ENCODE measurements around the gene SKA2. TPM values are rescaled to one million over a fixed set of nuclear protein-coding genes. Genes with fewer than 3 reads are reported as not detected.

SKA2 gene
- total and polyA plus RNA-seq, 2 of the 8 experiments (the other 6 are each of a cell fraction or from before 2014, with no cell fraction given): 15.6 to 95.8 TPM

- TF ChIP-seq HDAC6 (IDR thresholded peaks at IDR 0.05; ENCODE audit: low read depth, low read length) (no peak), CTCF (IDR thresholded peaks at IDR 0.05; ENCODE audit: control extremely low read depth in 1 of 3, insufficient read depth in 1 of 3, low read depth in 1 of 3, low read length in 3 of 3) (no peak), HDAC2 (IDR thresholded peaks at IDR 0.05; ENCODE audit: borderline replicate concordance in 1 of 2, low read depth in 2 of 2, low read length in 2 of 2) (no peak), SRF (IDR thresholded peaks at IDR 0.05; ENCODE audit: low read depth, low read length) (no peak), ASH2L (IDR thresholded peaks at IDR 0.05; ENCODE audit: low read length) (no peak), KDM4A (IDR thresholded peaks at IDR 0.05; ENCODE audit: low read depth, low read length, severe bottlenecking) (no peak), SIRT6 (IDR thresholded peaks at IDR 0.05; ENCODE audit: low read length) (no peak)
Measured at GRCh38 chr17:59161477-59161876, 6.5 kb upstream of the SKA2 start (continued).
